Measurements from ENCODE around the gene RNF11.

Gene RNF11

DNA sequence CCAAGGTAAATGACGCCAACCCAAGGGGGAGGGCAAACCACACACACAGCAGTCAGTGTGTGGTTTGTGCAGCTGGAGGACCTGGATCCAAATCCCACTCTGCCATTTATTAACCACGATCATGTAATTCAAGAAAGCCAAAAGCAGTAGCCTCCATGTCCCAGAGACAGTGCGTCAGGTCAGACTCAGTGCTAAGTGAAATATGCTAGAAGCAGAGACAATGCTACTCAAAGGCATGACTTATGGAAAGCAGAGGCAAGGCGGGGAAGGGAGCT is 80.7 kb downstream of the RNF11 start:
- DNase-seq: no peak

DNA sequence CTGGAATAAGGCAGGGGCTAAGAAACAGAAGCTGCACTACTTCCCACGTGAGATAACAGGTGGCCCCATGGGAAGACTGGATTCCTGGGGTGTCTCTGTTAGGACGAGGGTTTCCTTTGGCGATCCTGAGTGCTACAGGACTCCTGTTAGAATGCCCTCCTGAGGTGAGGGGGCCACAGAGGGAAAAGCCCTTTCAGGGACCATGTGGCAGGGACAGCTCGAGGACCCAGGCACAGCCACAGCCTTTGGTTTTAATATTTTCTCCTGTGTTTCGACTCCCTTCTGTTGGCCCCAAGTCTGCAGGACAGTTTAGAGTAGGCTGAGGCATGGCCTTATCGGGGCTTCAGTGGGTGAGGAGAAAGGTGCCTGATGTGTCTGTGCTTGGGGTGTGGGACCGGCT is 81.7 kb downstream of the RNF11 start:
- no peak for DNase-seq

- DNase-seq: no peak
These were observed 85.2 kb downstream of the RNF11 start for GRCh38 chr1:51320967-51321923.

- no peak for DNase-seq
These were observed 85.8 kb downstream of the RNF11 start for GRCh38 chr1:51321924-51322280.

DNA sequence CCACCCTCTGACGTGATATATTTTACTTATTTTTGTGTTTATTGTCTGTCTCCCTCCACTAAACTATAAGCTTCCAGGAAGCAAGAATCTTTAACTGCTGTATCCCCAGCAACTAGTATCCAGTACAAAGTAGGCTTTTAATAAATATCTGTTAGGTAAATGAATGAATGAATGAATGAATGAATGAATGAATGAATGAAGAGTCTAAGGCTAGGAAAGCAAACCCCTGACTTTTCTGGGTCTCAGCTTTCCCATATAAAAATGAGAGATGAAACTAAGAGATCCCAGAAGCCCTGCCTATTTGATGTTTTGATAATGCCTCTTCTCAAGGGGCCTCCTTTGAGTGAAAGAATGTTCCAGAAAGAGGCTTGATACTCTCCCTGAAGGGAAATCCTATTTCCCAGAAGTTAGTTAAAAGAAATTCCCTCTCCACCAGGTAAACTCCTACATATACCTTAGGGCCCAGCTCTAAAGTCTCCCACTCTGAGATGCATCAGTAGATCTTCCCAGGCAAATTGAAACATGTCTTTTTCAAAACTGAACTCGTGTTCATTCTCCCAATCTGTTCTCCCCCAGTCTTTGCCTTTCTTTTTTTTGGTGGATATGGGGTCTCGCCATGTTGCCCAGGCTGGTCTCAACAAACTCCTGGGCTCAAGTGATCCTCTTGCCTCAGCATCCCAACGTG is 86.5 kb downstream of the RNF11 start:
- no peak for DNase-seq

Measured in NCI-H2171 treated with DMSO at 0.1 percent for 48 hours (cell line).